Lower lobe of right lung (tissue), 2 donors: ENCODE results near the gene ZNF474. TPM values are rescaled to one million over a fixed set of nuclear protein-coding genes. Genes with fewer than 3 reads are reported as not detected.
A peak's percentile ranks its signal among the peaks of the same experiment; 100 is the strongest.

Experiments
- ATAC-seq, 2 donors: fragments of 200-7000 bp; cut with Tn5 transposase; one replicate each; pipeline ENCODE4 v1.9.1; 2020 to 2022; ENCODE audit warnings: mild to moderate bottlenecking in 2 of 2, moderate library complexity in 2 of 2
- DNase-seq: peaks from one replicate; pipeline ENCODE4 v3.0.0-alpha.2; 2020
- H3K27ac ChIP-seq: fragments of 200-600 bp; one replicate; pipeline ENCODE4 v1.8.0; 2022
- H3K27me3 ChIP-seq: fragments of 200-600 bp; one replicate; pipeline ENCODE4 v1.8.0; 2022; ENCODE audit warnings: low read depth
- H3K36me3 ChIP-seq: fragments of 200-600 bp; one replicate; pipeline ENCODE4 v1.8.0; 2022; ENCODE audit warnings: mild to moderate bottlenecking
- H3K4me1 ChIP-seq: fragments of 200-600 bp; one replicate; pipeline ENCODE4 v1.8.0; 2022
- H3K4me3 ChIP-seq: fragments of 200-600 bp; one replicate; pipeline ENCODE4 v1.8.0; 2022; ENCODE audit warnings: mild to moderate bottlenecking
- H3K9me3 ChIP-seq: fragments of 200-600 bp; one replicate; pipeline ENCODE4 v1.8.0; 2022
- CTCF ChIP-seq: fragments of 200-600 bp; IDR thresholded peaks from one replicate; pipeline ENCODE4 v1.8.0; 2022; ENCODE audit warnings: antibody characterized with exemption, mild to moderate bottlenecking
- intact Hi-C: fragments of 100-400 bp; cut with DNase I; formaldehyde crosslinking; loops from one replicate; pipeline ENCODE4 v1.11.0; 2022
- long read RNA-seq: library from polyadenylated mRNA; unstranded; transcript quantifications from one replicate; pipeline ENCODE4 v2.0.0, GENCODE V29; 2021
- total RNA-seq: library from RNA; stranded (reverse); fragmentation: NEBNext Ultra II Directional; extraction: Animal tissue kit (Norgen Biotek cat#: 25700); gene quantifications from one replicate; pipeline ENCODE4 v1.2.1, GENCODE V29; 2021
- donor health status: DM: no; HTN: yes; CAD: no; lungs with severe emphysema.

The ZNF474 gene
- 2.2 TPM for total RNA-seq
- long read RNA-seq, partial matches to known transcripts, result 0 of 3 reads
- long read RNA-seq, other reads (novel, unspliced or antisense), result 0 of 3 reads

GRCh38 chr5:122129306-122129705 is at the start of gene ZNF474:
Gene ZNF474, plus strand, starts transcription at chr5:122129546. Its CDS starts 22,445 bp downstream, at chr5:122151991.
- Histone ChIP-seq H3K36me3 (no peaks in the 10 kb centered on the region), H3K27ac (no peak within 1 kb of the TSS), H3K27me3 (no peaks in the 10 kb centered on the region), H3K4me3 (no peak within 1 kb of the TSS), H3K4me1 (no peaks in the 10 kb centered on the region), H3K9me3 (no peaks in the 10 kb centered on the region)
- no peak for TF ChIP-seq CTCF
- intact Hi-C loops, result no loop called here
- ATAC-seq (peak; percentile 56 to 80), DNase-seq (no peak)

- ATAC-seq, result no peak
- H3K27ac ChIP-seq, result no peak overlapping the region
- no peak for TF ChIP-seq CTCF
- no peak for DNase-seq
- H3K4me1 ChIP-seq, result peaks cover 21% of the 10 kb centered on the region
- H3K27me3 ChIP-seq, result peaks cover 16% of the 10 kb centered on the region
- no peaks in the 10 kb centered on the region for H3K9me3 ChIP-seq
- intact Hi-C loops, result no loop called here
- H3K4me3 ChIP-seq, result no peak overlapping the region
- no peaks in the 10 kb centered on the region for H3K36me3 ChIP-seq
Measured at GRCh38 chr5:122081541-122081940, 47.8 kb upstream of the ZNF474 start.

GRCh38 chr5:122083535-122083934 is 45.8 kb upstream of the ZNF474 start:
- Histone ChIP-seq H3K9me3 (no peaks in the 10 kb centered on the region), H3K36me3 (no peaks in the 10 kb centered on the region), H3K4me1 (peaks cover 4% of the 10 kb centered on the region), H3K27me3 (no peaks in the 10 kb centered on the region), H3K27ac (no peak overlapping the region), H3K4me3 (no peak overlapping the region)
- ATAC-seq (no peak), DNase-seq (no peak)
- intact Hi-C loops, result no loop called here
- TF ChIP-seq CTCF, result no peak

GRCh38 chr5:122085041-122085440 is 44.3 kb upstream of the ZNF474 start:
- H3K4me3 ChIP-seq, result no peak overlapping the region
- H3K4me1 ChIP-seq, result no peaks in the 10 kb centered on the region
- H3K36me3 ChIP-seq, result no peaks in the 10 kb centered on the region
- DNase-seq (no peak), ATAC-seq (no peak)
- H3K9me3 ChIP-seq, result no peaks in the 10 kb centered on the region
- H3K27me3 ChIP-seq, result no peaks in the 10 kb centered on the region
- H3K27ac ChIP-seq, result no peak overlapping the region
- TF ChIP-seq CTCF, result no peak
- intact Hi-C loops, result no loop called here

GRCh38 chr5:122089096-122090013 is 40.0 kb upstream of the ZNF474 start:
- no peaks in the 10 kb centered on the region for H3K4me1 ChIP-seq
- no peaks in the 10 kb centered on the region for H3K9me3 ChIP-seq
- TF ChIP-seq CTCF, result no peak
- no peak overlapping the region for H3K4me3 ChIP-seq
- no peaks in the 10 kb centered on the region for H3K36me3 ChIP-seq
- H3K27me3 ChIP-seq, result no peaks in the 10 kb centered on the region
- no peak overlapping the region for H3K27ac ChIP-seq
- DNase-seq (no peak), ATAC-seq (no peak)
- intact Hi-C loops, result no loop called here
